ENCODE measurements around the gene MAD1L1.

The MAD1L1 gene

GRCh38 chr7:2080477-2080876 lies 152.3 kb downstream of the MAD1L1 start:
- Histone ChIP-seq H3K27me3 (ENCODE audit: insufficient read depth, low read depth) (no peaks in the 10 kb centered on the region), H3K36me3 (ENCODE audit: insufficient read depth) (no peaks in the 10 kb centered on the region), H3K27ac (no peak overlapping the region), H3K4me2 (no peak overlapping the region), H3K4me1 (ENCODE audit: low read depth, poor library complexity, severe bottlenecking) (no peaks in the 10 kb centered on the region), H3K79me2 (ENCODE audit: insufficient read depth, low read depth) (no peaks in the 10 kb centered on the region), H2AFZ (ENCODE audit: low read depth) (no peak overlapping the region), H4K20me1 (ENCODE audit: insufficient read depth) (no peaks in the 10 kb centered on the region), H3K9ac (no peak overlapping the region), H3K4me3 (IDR thresholded peaks at IDR 0.05; ENCODE audit: insufficient read depth, low read depth, low read length) (no peak overlapping the region)
- no peak for TF ChIP-seq CTCF (conservative IDR thresholded peaks at IDR 0.05; ENCODE audit: low read depth, low read length)

GRCh38 chr7:2080060-2080387 lies 152.7 kb downstream of the MAD1L1 start:
- Histone ChIP-seq H3K4me3 (IDR thresholded peaks at IDR 0.05; ENCODE audit: insufficient read depth, low read depth, low read length) (no peak overlapping the region), H3K4me1 (ENCODE audit: low read depth, poor library complexity, severe bottlenecking) (no peaks in the 10 kb centered on the region), H3K27me3 (ENCODE audit: insufficient read depth, low read depth) (no peaks in the 10 kb centered on the region), H4K20me1 (ENCODE audit: insufficient read depth) (no peaks in the 10 kb centered on the region), H3K36me3 (ENCODE audit: insufficient read depth) (no peaks in the 10 kb centered on the region), H3K27ac (no peak overlapping the region), H3K9ac (no peak overlapping the region), H2AFZ (ENCODE audit: low read depth) (no peak overlapping the region), H3K4me2 (no peak overlapping the region), H3K79me2 (ENCODE audit: insufficient read depth, low read depth) (no peaks in the 10 kb centered on the region)
- TF ChIP-seq CTCF (conservative IDR thresholded peaks at IDR 0.05; ENCODE audit: low read depth, low read length): no peak

- Histone ChIP-seq H3K79me2 (ENCODE audit: insufficient read depth, low read depth) (no peaks in the 10 kb centered on the region), H3K36me3 (ENCODE audit: insufficient read depth) (no peaks in the 10 kb centered on the region), H3K27me3 (ENCODE audit: insufficient read depth, low read depth) (no peaks in the 10 kb centered on the region), H2AFZ (ENCODE audit: low read depth) (no peak overlapping the region), H3K4me3 (IDR thresholded peaks at IDR 0.05; ENCODE audit: insufficient read depth, low read depth, low read length) (no peak overlapping the region), H3K4me1 (ENCODE audit: low read depth, poor library complexity, severe bottlenecking) (no peaks in the 10 kb centered on the region), H3K9ac (no peak overlapping the region), H4K20me1 (ENCODE audit: insufficient read depth) (no peaks in the 10 kb centered on the region), H3K4me2 (no peak overlapping the region), H3K27ac (no peak overlapping the region)
- TF ChIP-seq CTCF (conservative IDR thresholded peaks at IDR 0.05; ENCODE audit: low read depth, low read length): no peak
Measured at GRCh38 chr7:2079332-2080059, 153.2 kb downstream of the MAD1L1 start.

- Histone ChIP-seq H2AFZ (ENCODE audit: low read depth) (no peak overlapping the region), H3K79me2 (ENCODE audit: insufficient read depth, low read depth) (no peaks in the 10 kb centered on the region), H3K36me3 (ENCODE audit: insufficient read depth) (no peaks in the 10 kb centered on the region), H4K20me1 (ENCODE audit: insufficient read depth) (no peaks in the 10 kb centered on the region), H3K4me1 (ENCODE audit: low read depth, poor library complexity, severe bottlenecking) (no peaks in the 10 kb centered on the region), H3K9ac (no peak overlapping the region), H3K4me2 (no peak overlapping the region), H3K4me3 (IDR thresholded peaks at IDR 0.05; ENCODE audit: insufficient read depth, low read depth, low read length) (no peak overlapping the region), H3K27me3 (ENCODE audit: insufficient read depth, low read depth) (no peaks in the 10 kb centered on the region), H3K27ac (no peak overlapping the region)
- no peak for TF ChIP-seq CTCF (conservative IDR thresholded peaks at IDR 0.05; ENCODE audit: low read depth, low read length)
Measured at GRCh38 chr7:2078899-2079298, 153.8 kb downstream of the MAD1L1 start.
